G401.6 (cell line): ENCODE data around the gene CX3CR1.
"Not testable (repeated sequence)": the region's sequence is repeated elsewhere in the genome, so short reads cannot be mapped to it uniquely, and the experiment has no call there.

Source experiments
- FAIRE-seq: peaks from 2 replicates; lab custom pipeline; 2012; peaks lifted over from hg19 to GRCh38; lab: Jason Lieb, UNC

The CX3CR1 gene

GRCh38 chr3:39267631-39268548 lies 11.9 kb downstream of the CX3CR1 start:
- FAIRE-seq = no peak

GRCh38 chr3:39264053-39264452 lies 15.8 kb downstream of the CX3CR1 start:
- FAIRE-seq = no peak

- FAIRE-seq = no peak
Observed at GRCh38 chr3:39263576-39263975, 16.3 kb downstream of the CX3CR1 start.

- no peak for FAIRE-seq
Observed at GRCh38 chr3:39262846-39263245, 17.0 kb downstream of the CX3CR1 start.

- no peak for FAIRE-seq
Observed at GRCh38 chr3:39261726-39262125, 18.1 kb downstream of the CX3CR1 start.

GRCh38 chr3:39260957-39261356 lies 18.9 kb downstream of the CX3CR1 start:
- FAIRE-seq = no peak

GRCh38 chr3:39260318-39260717 lies 19.5 kb downstream of the CX3CR1 start:
- no peak for FAIRE-seq

GRCh38 chr3:39255503-39256325 lies 24.1 kb downstream of the CX3CR1 start:
- FAIRE-seq = no peak

- FAIRE-seq = no peak
Observed at GRCh38 chr3:39254806-39255449, 24.9 kb downstream of the CX3CR1 start.

GRCh38 chr3:39251576-39251975 lies 28.3 kb downstream of the CX3CR1 start:
- FAIRE-seq = no peak

- FAIRE-seq = no peak
Observed at GRCh38 chr3:39250116-39250747, 29.6 kb downstream of the CX3CR1 start.

GRCh38 chr3:39249453-39250115 lies 30.3 kb downstream of the CX3CR1 start:
- FAIRE-seq = no peak

GRCh38 chr3:39241561-39241960 lies 38.3 kb downstream of the CX3CR1 start:
- no peak for FAIRE-seq

GRCh38 chr3:39237027-39237426 lies 42.8 kb downstream of the CX3CR1 start:
- no peak for FAIRE-seq

GRCh38 chr3:39234651-39235050 lies 45.2 kb downstream of the CX3CR1 start:
- no peak for FAIRE-seq

GRCh38 chr3:39232859-39233258 lies 47.0 kb downstream of the CX3CR1 start:
- no peak for FAIRE-seq

GRCh38 chr3:39230453-39230852 lies 49.4 kb downstream of the CX3CR1 start:
- no peak for FAIRE-seq

- no peak for FAIRE-seq
Observed at GRCh38 chr3:39228496-39228895, 51.3 kb downstream of the CX3CR1 start.

- FAIRE-seq = not testable (repeated sequence)
Observed at GRCh38 chr3:39227596-39227995, 52.2 kb downstream of the CX3CR1 start.

GRCh38 chr3:39226106-39226741 lies 53.6 kb downstream of the CX3CR1 start:
- FAIRE-seq = no peak

GRCh38 chr3:39224288-39224687 lies 55.5 kb downstream of the CX3CR1 start:
- no peak for FAIRE-seq
